Liver (tissue), 3 donors: ENCODE results near the gene TRIM52.

Source experiments
- ATF3 ChIP-seq: IDR thresholded peaks from 2 replicates; pipeline ENCODE4 v1.6.1; 2016; ENCODE audit warnings: antibody characterized with exemption
- CTCF ChIP-seq: fragments of 150-350 bp; IDR thresholded peaks from 2 replicates; pipeline ENCODE4 v1.5.1; 2017; ENCODE audit warnings: improper control_type of control experiment, low read depth, low read length; ENCODE audit not compliant: missing input control
- EGR1 ChIP-seq, 2 donors: IDR thresholded peaks; 2 replicates each; pipeline ENCODE4 v1.6.1; 2016 to 2018; ENCODE audit warnings: antibody characterized with exemption in 2 of 2, low read depth in 2 of 2
- FOXA1 ChIP-seq: IDR thresholded peaks from 2 replicates; pipeline ENCODE4 v1.6.1; 2016; ENCODE audit warnings: antibody characterized with exemption
- GABPA ChIP-seq, 2 donors: IDR thresholded peaks in 1 of 2; conservative IDR thresholded peaks in 1 of 2; 2 replicates each; pipeline ENCODE4 v1.6.1; 2016; ENCODE audit warnings: antibody characterized with exemption in 2 of 2, mild to moderate bottlenecking in 1 of 2, moderate library complexity in 1 of 2
- HNF4G ChIP-seq: IDR thresholded peaks from 2 replicates; pipeline ENCODE4 v1.6.1; 2016; ENCODE audit warnings: antibody characterized with exemption
- JUND ChIP-seq, 2 donors: IDR thresholded peaks; 2 replicates each; pipeline ENCODE4 v1.6.1; 2016; ENCODE audit warnings: antibody characterized with exemption in 2 of 2
- MAX ChIP-seq: IDR thresholded peaks from 2 replicates; pipeline ENCODE4 v1.6.1; 2016; ENCODE audit warnings: antibody characterized with exemption
- NR2F2 ChIP-seq: IDR thresholded peaks from 2 replicates; pipeline ENCODE4 v1.6.1; 2016; ENCODE audit warnings: antibody characterized with exemption
- RAD21 ChIP-seq, 2 donors: IDR thresholded peaks; 2 replicates each; pipeline ENCODE4 v1.6.1; 2016; ENCODE audit warnings: antibody characterized with exemption in 2 of 2, mild to moderate bottlenecking in 2 of 2
- REST ChIP-seq: IDR thresholded peaks from 2 replicates; pipeline ENCODE4 v1.6.1; 2016; ENCODE audit warnings: antibody characterized with exemption, mild to moderate bottlenecking
- TAF1 ChIP-seq: conservative IDR thresholded peaks from 2 replicates; pipeline ENCODE4 v1.6.1; 2016; ENCODE audit warnings: antibody characterized with exemption, mild to moderate bottlenecking
- YY1 ChIP-seq: IDR thresholded peaks from 2 replicates; pipeline ENCODE4 v1.6.1; 2016; ENCODE audit warnings: antibody characterized with exemption, mild to moderate bottlenecking
- ZBTB33 ChIP-seq: IDR thresholded peaks from 2 replicates; pipeline ENCODE4 v1.6.1; 2016; ENCODE audit warnings: antibody characterized with exemption
- donor health status: healthy.
- donor health status: healthy.

GRCh38 chr5:181261320-181262049 is 542 bp upstream of the TRIM52 start:
- TF ChIP-seq ATF3, result no peak
- TF ChIP-seq REST, result peak; percentile 34
- TF ChIP-seq CTCF, result no peak
- TF ChIP-seq TAF1, result peak; percentile 72
- no peak for TF ChIP-seq MAX
- peak; percentile 61 for TF ChIP-seq YY1
- TF ChIP-seq EGR1 (IDR thresholded peaks at IDR 0.05; ENCODE audit: low read depth in 2 of 2), result no peak
- TF ChIP-seq ZBTB33, result no peak
- TF ChIP-seq RAD21 (IDR thresholded peaks at IDR 0.05), result no peak
- TF ChIP-seq NR2F2, result no peak
- peak in 1 of 2 donors; percentile 28 for TF ChIP-seq GABPA (IDR thresholded peaks at IDR 0.05 in 1 of 2, conservative IDR thresholded peaks at IDR 0.05 in 1 of 2)
- TF ChIP-seq FOXA1, result no peak
- no peak for TF ChIP-seq HNF4G
- no peak for TF ChIP-seq JUND (IDR thresholded peaks at IDR 0.05)
